HG02884 (cell line): ENCODE results near the gene CAMK2B.

ENCODE experiments used
- ATAC-seq: cut with Tn5 transposase; IDR thresholded peaks from one replicate; pipeline ENCODE4 v1.9.1; 2021; ENCODE audit warnings: mild to moderate bottlenecking, moderate library complexity; ENCODE audit not compliant: unreplicated experiment

The CAMK2B gene

GRCh38 chr7:44325201-44325671 is at the start of gene CAMK2B:
Gene CAMK2B (minus strand): TSS chr7:44325594. CDS start chr7:44325421, 173 bp downstream.
- no peak for ATAC-seq

- ATAC-seq: no peak
These were observed 48.8 kb upstream of the CAMK2B start for GRCh38 chr7:44374007-44374763.

- ATAC-seq: no peak
These were observed 48.0 kb upstream of the CAMK2B start for GRCh38 chr7:44373418-44373740.

GRCh38 chr7:44372560-44373417 is 47.4 kb upstream of the CAMK2B start:
- no peak for ATAC-seq

- ATAC-seq: no peak
These were observed 43.5 kb upstream of the CAMK2B start for GRCh38 chr7:44368885-44369284.

GRCh38 chr7:44368455-44368854 is 43.1 kb upstream of the CAMK2B start:
- ATAC-seq: no peak

GRCh38 chr7:44367475-44368043 is 42.2 kb upstream of the CAMK2B start:
- no peak for ATAC-seq

GRCh38 chr7:44366986-44367385 is 41.6 kb upstream of the CAMK2B start:
- no peak for ATAC-seq

GRCh38 chr7:44353668-44354067 is 28.3 kb upstream of the CAMK2B start:
- ATAC-seq: no peak

GRCh38 chr7:44348851-44349781 is 23.7 kb upstream of the CAMK2B start:
- ATAC-seq: no peak

- no peak for ATAC-seq
These were observed 22.9 kb upstream of the CAMK2B start for GRCh38 chr7:44348300-44348699.

- no peak for ATAC-seq
These were observed 22.2 kb upstream of the CAMK2B start for GRCh38 chr7:44347546-44348114.

- ATAC-seq: no peak
These were observed 20.7 kb upstream of the CAMK2B start for GRCh38 chr7:44346063-44346462.

GRCh38 chr7:44341401-44341800 is 16.0 kb upstream of the CAMK2B start:
- ATAC-seq: no peak

- no peak for ATAC-seq
These were observed 13.2 kb upstream of the CAMK2B start for GRCh38 chr7:44338600-44338999.

GRCh38 chr7:44336491-44336890 is 11.1 kb upstream of the CAMK2B start:
- ATAC-seq: no peak

GRCh38 chr7:44335184-44335583 is 9.8 kb upstream of the CAMK2B start:
- no peak for ATAC-seq

- ATAC-seq: no peak
These were observed 9.3 kb upstream of the CAMK2B start for GRCh38 chr7:44334734-44335097.

- ATAC-seq: no peak
These were observed 8.7 kb upstream of the CAMK2B start for GRCh38 chr7:44333911-44334733.

- no peak for ATAC-seq
These were observed 6.3 kb upstream of the CAMK2B start for GRCh38 chr7:44331682-44332081.
